Retinal pigment epithelial cell (primary cell): ENCODE results near the gene RPS6KA4.

Experiments used
- DNase-seq: peaks from one replicate; pipeline ENCODE4 v3.0.0-alpha.2; 2010; ENCODE audit warnings: low read depth
- H3K4me3 ChIP-seq: 2 replicates; pipeline ENCODE4 v1.5.1; 2011; ENCODE audit warnings: mild to moderate bottlenecking, low read length, control low read depth, moderate library complexity
- TF ChIP-seq, protein P1 (sequence below): conservative IDR thresholded peaks from 2 replicates; pipeline ENCODE4 v1.5.1; 2011; ENCODE audit warnings: low read depth, low read length, control low read depth, inconsistent platforms

RPS6KA4 gene

DNA sequence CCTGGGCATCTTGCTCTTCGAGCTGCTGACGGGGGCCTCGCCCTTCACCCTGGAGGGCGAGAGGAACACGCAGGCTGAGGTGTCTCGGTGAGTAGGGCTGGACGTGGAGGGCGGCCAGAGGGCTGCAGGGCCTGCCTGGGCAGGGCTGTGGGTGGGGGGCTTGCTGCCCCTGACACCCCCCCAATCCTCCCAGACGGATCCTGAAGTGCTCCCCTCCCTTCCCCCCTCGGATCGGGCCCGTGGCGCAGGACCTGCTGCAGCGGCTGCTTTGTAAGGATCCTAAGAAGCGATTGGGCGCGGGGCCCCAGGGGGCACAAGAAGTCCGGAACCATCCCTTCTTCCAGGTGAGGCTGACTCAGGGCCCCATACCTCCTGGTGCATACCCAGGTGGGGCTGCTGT is 2.7 kb downstream of the RPS6KA4 start:
- no peak for DNase-seq
- TF ChIP-seq, protein P1, sequence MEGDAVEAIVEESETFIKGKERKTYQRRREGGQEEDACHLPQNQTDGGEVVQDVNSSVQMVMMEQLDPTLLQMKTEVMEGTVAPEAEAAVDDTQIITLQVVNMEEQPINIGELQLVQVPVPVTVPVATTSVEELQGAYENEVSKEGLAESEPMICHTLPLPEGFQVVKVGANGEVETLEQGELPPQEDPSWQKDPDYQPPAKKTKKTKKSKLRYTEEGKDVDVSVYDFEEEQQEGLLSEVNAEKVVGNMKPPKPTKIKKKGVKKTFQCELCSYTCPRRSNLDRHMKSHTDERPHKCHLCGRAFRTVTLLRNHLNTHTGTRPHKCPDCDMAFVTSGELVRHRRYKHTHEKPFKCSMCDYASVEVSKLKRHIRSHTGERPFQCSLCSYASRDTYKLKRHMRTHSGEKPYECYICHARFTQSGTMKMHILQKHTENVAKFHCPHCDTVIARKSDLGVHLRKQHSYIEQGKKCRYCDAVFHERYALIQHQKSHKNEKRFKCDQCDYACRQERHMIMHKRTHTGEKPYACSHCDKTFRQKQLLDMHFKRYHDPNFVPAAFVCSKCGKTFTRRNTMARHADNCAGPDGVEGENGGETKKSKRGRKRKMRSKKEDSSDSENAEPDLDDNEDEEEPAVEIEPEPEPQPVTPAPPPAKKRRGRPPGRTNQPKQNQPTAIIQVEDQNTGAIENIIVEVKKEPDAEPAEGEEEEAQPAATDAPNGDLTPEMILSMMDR: no peak

GRCh38 chr11:64362339-64362738 is 3.4 kb downstream of the RPS6KA4 start:
- no peak overlapping the region for H3K4me3 ChIP-seq
- no peak for DNase-seq
- TF ChIP-seq, protein P1: no peak

More for the DNA sequence above, 2.7 kb downstream of the RPS6KA4 start:
- no peak overlapping the region for H3K4me3 ChIP-seq

DNA sequence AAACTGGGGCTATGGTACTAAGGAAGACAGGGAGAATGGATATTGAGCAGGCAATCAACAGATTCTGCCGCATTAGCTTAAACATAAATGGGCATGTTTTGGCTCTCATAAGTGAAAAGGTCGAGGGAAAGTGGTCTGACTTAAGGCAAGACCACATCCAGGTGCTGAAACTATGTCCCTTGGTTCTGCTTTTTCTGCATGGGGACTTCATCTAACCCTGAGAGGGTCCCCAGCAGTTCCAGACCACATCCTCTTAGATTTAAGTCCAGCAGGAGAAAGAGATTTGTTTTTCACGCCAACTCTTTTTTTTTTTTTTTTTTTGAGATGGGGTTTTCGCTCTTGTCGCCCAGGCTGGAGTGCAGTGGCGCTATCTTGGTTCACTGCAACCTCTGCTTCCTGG is 5.5 kb downstream of the RPS6KA4 start:
- TF ChIP-seq, protein P1: no peak
- no peak for DNase-seq
- no peak overlapping the region for H3K4me3 ChIP-seq

DNA sequence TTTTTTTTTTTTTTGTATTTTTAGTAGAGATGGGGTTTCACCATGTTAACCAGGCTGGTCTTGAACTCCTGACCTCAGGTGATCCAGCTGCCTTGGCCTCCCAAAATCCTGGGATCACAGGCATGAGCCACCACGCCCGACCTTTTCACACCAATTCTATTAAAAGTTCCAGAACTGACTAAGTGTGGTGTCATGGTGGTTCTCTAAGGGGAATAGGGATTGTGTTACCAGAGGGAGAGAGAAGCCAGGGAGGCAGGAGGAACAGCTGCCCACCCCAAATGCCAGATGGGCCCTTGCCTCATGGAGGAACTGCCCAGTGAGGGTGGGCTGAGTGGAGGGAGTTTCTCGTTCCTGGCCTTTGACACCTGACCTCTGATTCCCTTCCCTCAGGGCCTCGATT is 5.9 kb downstream of the RPS6KA4 start:
- no peak overlapping the region for H3K4me3 ChIP-seq
- DNase-seq: no peak
- TF ChIP-seq, protein P1: no peak

- no peak overlapping the region for H3K4me3 ChIP-seq
- TF ChIP-seq, protein P1: no peak
- DNase-seq: no peak
These were observed 7.8 kb downstream of the RPS6KA4 start for GRCh38 chr11:64366751-64367150.

DNA sequence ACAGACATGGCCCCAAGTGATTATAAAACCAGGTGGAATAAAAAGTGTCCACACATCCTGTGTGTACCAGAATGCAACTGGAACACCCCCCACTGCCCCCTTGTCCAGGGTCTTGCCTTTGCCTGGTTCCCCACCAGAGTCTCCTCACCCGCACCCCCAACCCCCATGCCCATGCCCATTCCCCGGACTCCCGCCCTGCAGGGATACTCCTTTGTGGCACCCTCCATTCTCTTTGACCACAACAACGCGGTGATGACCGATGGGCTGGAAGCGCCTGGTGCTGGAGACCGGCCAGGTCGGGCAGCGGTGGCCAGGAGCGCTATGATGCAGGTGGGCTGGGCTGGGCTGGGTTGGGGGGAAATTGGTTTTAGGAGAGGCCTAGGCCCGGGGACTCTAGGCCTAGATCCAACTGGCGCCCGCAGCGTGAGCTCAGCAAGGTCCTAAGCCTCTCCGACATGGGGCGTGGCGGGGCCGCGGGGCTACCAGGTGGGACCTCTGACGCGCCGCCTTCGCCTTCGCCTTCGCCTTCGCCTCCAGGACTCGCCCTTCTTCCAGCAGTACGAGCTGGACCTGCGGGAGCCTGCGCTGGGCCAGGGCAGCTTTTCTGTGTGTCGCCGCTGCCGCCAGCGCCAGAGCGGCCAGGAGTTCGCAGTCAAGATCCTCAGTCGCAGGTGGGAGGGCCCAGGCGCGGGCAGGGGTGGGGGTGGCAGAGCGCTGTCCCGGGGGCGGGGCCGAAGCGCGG is 9.1 kb downstream of the RPS6KA4 start:
- TF ChIP-seq, protein P1: no peak
- no peak overlapping the region for H3K4me3 ChIP-seq
- DNase-seq: no peak

DNA sequence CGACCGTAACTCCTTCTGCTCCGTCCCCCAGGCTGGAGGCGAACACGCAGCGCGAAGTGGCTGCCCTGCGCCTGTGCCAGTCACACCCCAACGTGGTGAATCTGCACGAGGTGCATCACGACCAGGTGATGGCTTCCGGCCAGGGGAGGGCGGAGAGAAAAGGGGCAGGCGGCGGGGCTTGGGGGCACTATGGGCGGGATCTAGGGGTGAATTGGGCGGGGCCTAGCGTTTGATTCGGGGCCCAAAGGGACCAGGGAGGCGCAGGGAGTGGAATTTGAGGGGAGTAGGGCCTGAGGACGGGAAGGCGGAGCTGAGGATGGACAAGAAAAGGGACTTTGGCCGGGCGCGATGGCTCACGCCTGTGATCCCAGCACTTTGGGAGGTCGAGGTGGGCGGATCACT is 9.7 kb downstream of the RPS6KA4 start:
- TF ChIP-seq, protein P1: no peak
- no peak overlapping the region for H3K4me3 ChIP-seq
- DNase-seq: no peak
